Ectodermal cell (in vitro differentiated cells): Measurements from ENCODE around the gene MAGI1.

Experiments
- H3K27ac ChIP-seq: 2 replicates; pipeline ENCODE4 v1.7.0; 2013; ENCODE audit warnings: mild to moderate bottlenecking, low read depth, low read length; ENCODE audit not compliant: insufficient read depth, poor library complexity, severe bottlenecking
- H3K27me3 ChIP-seq: 2 replicates; pipeline ENCODE4 v1.7.0; 2013; ENCODE audit warnings: mild to moderate bottlenecking, low read length; ENCODE audit not compliant: insufficient read depth, control insufficient read depth, poor library complexity, severe bottlenecking
- H3K36me3 ChIP-seq: one replicate; pipeline ENCODE4 v1.7.0; 2013; ENCODE audit warnings: low read length; ENCODE audit not compliant: control insufficient read depth, insufficient read depth
- H3K4me1 ChIP-seq: one replicate; pipeline ENCODE4 v1.7.0; 2013; ENCODE audit warnings: low read length; ENCODE audit not compliant: control insufficient read depth, insufficient read depth
- H3K4me3 ChIP-seq: 2 replicates; pipeline ENCODE4 v1.7.0; 2013; ENCODE audit warnings: low read depth, low read length, control low read depth; ENCODE audit not compliant: insufficient read depth
- H3K9me3 ChIP-seq: 2 replicates; pipeline ENCODE4 v1.7.0; 2013; ENCODE audit warnings: mild to moderate bottlenecking, low read length, moderate library complexity; ENCODE audit not compliant: control insufficient read depth
- WGBS, 2 experiments: methylation state at CpG; one replicate each; pipeline ENCODE4 v1.1.7; 2013; ENCODE audit warnings: missing lambda C conversion rate in 2 of 2; 5-methylcytosine and 5-hydroxymethylcytosine counted together

Gene MAGI1

GRCh38 chr3:65734792-65735191 is 303.9 kb downstream of the MAGI1 start:
- no CpG with 5 or more reads among the region's 1 CpG for WGBS, 2 experiments

GRCh38 chr3:65734382-65734781 is 304.3 kb downstream of the MAGI1 start:
- 85 to 88% methylated on average over 3 of the region's 3 CpGs for WGBS, 2 experiments
- Histone ChIP-seq H3K4me3 (no peak overlapping the region), H3K9me3 (no peaks in the 10 kb centered on the region), H3K27me3 (no peaks in the 10 kb centered on the region), H3K36me3 (no peaks in the 10 kb centered on the region), H3K27ac (no peak overlapping the region), H3K4me1 (no peaks in the 10 kb centered on the region)

More at GRCh38 chr3:65734792-65735191, 303.9 kb downstream of the MAGI1 start:
- no peak overlapping the region for H3K4me3 ChIP-seq
- H3K9me3 ChIP-seq, result no peaks in the 10 kb centered on the region
- H3K36me3 ChIP-seq, result no peaks in the 10 kb centered on the region
- no peak overlapping the region for H3K27ac ChIP-seq
- H3K4me1 ChIP-seq, result no peaks in the 10 kb centered on the region
- no peaks in the 10 kb centered on the region for H3K27me3 ChIP-seq

- Histone ChIP-seq H3K4me3 (no peak overlapping the region), H3K4me1 (peaks cover 2% of the 10 kb centered on the region), H3K36me3 (no peaks in the 10 kb centered on the region), H3K9me3 (no peaks in the 10 kb centered on the region), H3K27me3 (no peaks in the 10 kb centered on the region), H3K27ac (no peak overlapping the region)
- 83% methylated on average over 1 of the region's 1 CpG; no CpG with 5 or more reads in 1 of the 2 experiments for WGBS, 2 experiments
Measured at GRCh38 chr3:65733459-65733858, 305.3 kb downstream of the MAGI1 start.

GRCh38 chr3:65732051-65732935 is 306.4 kb downstream of the MAGI1 start:
- H3K4me1 ChIP-seq, result peaks cover 8% of the 10 kb centered on the region
- no peak overlapping the region for H3K27ac ChIP-seq
- no peaks in the 10 kb centered on the region for H3K9me3 ChIP-seq
- WGBS, 2 experiments, result 47 to 55% methylated on average over 4 of the region's 6 CpGs
- H3K4me3 ChIP-seq, result no peak overlapping the region
- H3K27me3 ChIP-seq, result no peaks in the 10 kb centered on the region
- no peaks in the 10 kb centered on the region for H3K36me3 ChIP-seq

- H3K27me3 ChIP-seq, result no peaks in the 10 kb centered on the region
- H3K4me1 ChIP-seq, result peaks cover 11% of the 10 kb centered on the region
- H3K4me3 ChIP-seq, result no peak overlapping the region
- H3K36me3 ChIP-seq, result no peaks in the 10 kb centered on the region
- no peaks in the 10 kb centered on the region for H3K9me3 ChIP-seq
- no peak overlapping the region for H3K27ac ChIP-seq
- 94 to 98% methylated on average over 7 of the region's 7 CpGs for WGBS, 2 experiments
Measured at GRCh38 chr3:65730449-65730848, 308.3 kb downstream of the MAGI1 start.

GRCh38 chr3:65729973-65730372 is 308.7 kb downstream of the MAGI1 start:
- Histone ChIP-seq H3K27ac (no peak overlapping the region), H3K4me3 (no peak overlapping the region), H3K4me1 (peaks cover 12% of the 10 kb centered on the region), H3K9me3 (no peaks in the 10 kb centered on the region), H3K36me3 (no peaks in the 10 kb centered on the region), H3K27me3 (no peaks in the 10 kb centered on the region)

GRCh38 chr3:65729555-65729954 is 309.2 kb downstream of the MAGI1 start:
- Histone ChIP-seq H3K9me3 (no peaks in the 10 kb centered on the region), H3K4me1 (peaks cover 12% of the 10 kb centered on the region), H3K27ac (no peak overlapping the region)

GRCh38 chr3:65728138-65728537 is 310.6 kb downstream of the MAGI1 start:
- no peak overlapping the region for H3K27ac ChIP-seq
- 28 to 34% methylated on average over 2 of the region's 2 CpGs for WGBS, 2 experiments
- H3K9me3 ChIP-seq, result no peaks in the 10 kb centered on the region
- H3K4me3 ChIP-seq, result no peak overlapping the region
- H3K36me3 ChIP-seq, result no peaks in the 10 kb centered on the region
- no peaks in the 10 kb centered on the region for H3K27me3 ChIP-seq
- peaks cover 12% of the 10 kb centered on the region for H3K4me1 ChIP-seq

More at GRCh38 chr3:65729555-65729954, 309.2 kb downstream of the MAGI1 start:
- no peak overlapping the region for H3K4me3 ChIP-seq
- no peaks in the 10 kb centered on the region for H3K36me3 ChIP-seq
- H3K27me3 ChIP-seq, result no peaks in the 10 kb centered on the region
- 89 to 94% methylated on average over 2 of the region's 2 CpGs for WGBS, 2 experiments

- no peaks in the 10 kb centered on the region for H3K27me3 ChIP-seq
- no peak overlapping the region for H3K27ac ChIP-seq
- WGBS, 2 experiments, result 100% methylated on average over 1 of the region's 1 CpG
- H3K4me3 ChIP-seq, result no peak overlapping the region
- peaks cover 12% of the 10 kb centered on the region for H3K4me1 ChIP-seq
- H3K36me3 ChIP-seq, result no peaks in the 10 kb centered on the region
- H3K9me3 ChIP-seq, result no peaks in the 10 kb centered on the region
Measured at GRCh38 chr3:65723985-65724384, 314.7 kb downstream of the MAGI1 start.

GRCh38 chr3:65723011-65723410 is 315.7 kb downstream of the MAGI1 start:
- no peaks in the 10 kb centered on the region for H3K36me3 ChIP-seq
- H3K4me1 ChIP-seq, result peaks cover 5% of the 10 kb centered on the region
- H3K9me3 ChIP-seq, result no peaks in the 10 kb centered on the region
- WGBS, 2 experiments, result 94 to 97% methylated on average over 3 of the region's 3 CpGs
- no peak overlapping the region for H3K27ac ChIP-seq
- no peak overlapping the region for H3K4me3 ChIP-seq
- H3K27me3 ChIP-seq, result no peaks in the 10 kb centered on the region
